HG03097 (cell line): ENCODE data around the gene DNAAF5.

Source experiments
- ATAC-seq: cut with Tn5 transposase; IDR thresholded peaks from one replicate; pipeline ENCODE4 v1.9.1; 2021; ENCODE audit not compliant: unreplicated experiment, low FRiP score

The DNAAF5 gene

GRCh38 chr7:726084-726853, at the start of gene DNAAF5:
Gene DNAAF5 (plus strand): TSS chr7:726699. CDS start chr7:726721, 22 bp downstream.
- peak; percentile 72 for ATAC-seq

GRCh38 chr7:676972-677385, 49.5 kb upstream of the DNAAF5 start:
- ATAC-seq: no peak

- no peak for ATAC-seq
Observed at GRCh38 chr7:680411-681127, 45.9 kb upstream of the DNAAF5 start.

- ATAC-seq: no peak
Observed at GRCh38 chr7:681551-682307, 44.8 kb upstream of the DNAAF5 start.

- ATAC-seq: no peak
Observed at GRCh38 chr7:682810-683209, 43.7 kb upstream of the DNAAF5 start.

GRCh38 chr7:683526-684205, 42.8 kb upstream of the DNAAF5 start:
- ATAC-seq: no peak

GRCh38 chr7:684416-684815, 42.1 kb upstream of the DNAAF5 start:
- no peak for ATAC-seq

GRCh38 chr7:685540-685939, 41.0 kb upstream of the DNAAF5 start:
- no peak for ATAC-seq

GRCh38 chr7:690478-691360, 35.8 kb upstream of the DNAAF5 start:
- no peak for ATAC-seq

GRCh38 chr7:691361-692045, 35.0 kb upstream of the DNAAF5 start:
- no peak for ATAC-seq

- no peak for ATAC-seq
Observed at GRCh38 chr7:693280-693679, 33.2 kb upstream of the DNAAF5 start.

- ATAC-seq: no peak
Observed at GRCh38 chr7:696426-696811, 30.1 kb upstream of the DNAAF5 start.

- no peak for ATAC-seq
Observed at GRCh38 chr7:696812-697551, 29.5 kb upstream of the DNAAF5 start.

GRCh38 chr7:698515-699475, 27.7 kb upstream of the DNAAF5 start:
- ATAC-seq: no peak

- no peak for ATAC-seq
Observed at GRCh38 chr7:699476-700170, 26.9 kb upstream of the DNAAF5 start.

- no peak for ATAC-seq
Observed at GRCh38 chr7:701086-701671, 25.3 kb upstream of the DNAAF5 start.
